ENCODE measurements around the gene CCL7. TPM values are rescaled to one million over a fixed set of nuclear protein-coding genes. Genes with fewer than 3 reads are reported as not detected.

The CCL7 gene
- not detected for total RNA-seq
- polyA plus RNA-seq: not detected

- H3K9me3 Mint-ChIP-seq: peaks cover 0 to 4% (median 0%) of the 10 kb centered on the region in 7 donors
- H3K27me3 Mint-ChIP-seq: peaks cover 37% of the 10 kb centered on the region
- Histone ChIP-seq H3K27me3 (ENCODE audit: control insufficient read depth, insufficient read depth, low read length) (peaks cover 18% of the 10 kb centered on the region), H3K4me1 (ENCODE audit: control insufficient read depth, insufficient read depth, low read length, poor library complexity, severe bottlenecking) (no peaks in the 10 kb centered on the region), H3K27ac (ENCODE audit: insufficient read depth, low read length, poor library complexity, severe bottlenecking) (no peak within 1 kb of the TSS), H3K36me3 (ENCODE audit: control insufficient read depth, insufficient read depth, low read length) (no peaks in the 10 kb centered on the region), H3K4me3 (ENCODE audit: low read depth, low read length) (no peak within 1 kb of the TSS), H3K9me3 (ENCODE audit: control insufficient read depth in 2 of 2, low read length in 2 of 2) (no peaks in the 10 kb centered on the region)
- no peak within 1 kb of the TSS for H3K4me3 Mint-ChIP-seq
- no peaks in the 10 kb centered on the region for H3K4me1 Mint-ChIP-seq
- H3K27ac Mint-ChIP-seq: no peak within 1 kb of the TSS
- DNase-seq: no peak
- H3K36me3 Mint-ChIP-seq: no peaks in the 10 kb centered on the region
- no peak for ATAC-seq (ENCODE audit: low read depth in 2 of 2)
Measured at GRCh38 chr17:34269969-34270368, at the start of gene CCL7. CCL7 (plus strand) TSS chr17:34270221; CDS start chr17:34270291, 70 bp downstream.

- no peak overlapping the region for H3K4me3 Mint-ChIP-seq
- no peaks in the 10 kb centered on the region for H3K4me1 Mint-ChIP-seq
- peaks cover 0 to 9% (median 2%) of the 10 kb centered on the region in 7 donors for H3K9me3 Mint-ChIP-seq
- no peak for DNase-seq
- H3K27me3 ChIP-seq (ENCODE audit: control insufficient read depth, insufficient read depth, low read length): peaks cover 9% of the 10 kb centered on the region
- H3K4me1 ChIP-seq (ENCODE audit: control insufficient read depth, insufficient read depth, low read length, poor library complexity, severe bottlenecking): no peaks in the 10 kb centered on the region
- no peak for ATAC-seq (ENCODE audit: low read depth in 2 of 2)
- no peak overlapping the region for H3K27ac ChIP-seq (ENCODE audit: insufficient read depth, low read length, poor library complexity, severe bottlenecking)
- no peaks in the 10 kb centered on the region for H3K36me3 ChIP-seq (ENCODE audit: control insufficient read depth, insufficient read depth, low read length)
- no peaks in the 10 kb centered on the region for H3K36me3 Mint-ChIP-seq
- H3K27me3 Mint-ChIP-seq: peaks cover 20% of the 10 kb centered on the region
- H3K4me3 ChIP-seq (ENCODE audit: low read depth, low read length): no peak overlapping the region
- H3K27ac Mint-ChIP-seq: no peak overlapping the region
- no peaks in the 10 kb centered on the region for H3K9me3 ChIP-seq (ENCODE audit: control insufficient read depth in 2 of 2, low read length in 2 of 2)
Measured at GRCh38 chr17:34220752-34221395, 49.1 kb upstream of the CCL7 start.

GRCh38 chr17:34221411-34221810 is 48.6 kb upstream of the CCL7 start:
- no peaks in the 10 kb centered on the region for H3K36me3 ChIP-seq (ENCODE audit: control insufficient read depth, insufficient read depth, low read length)
- no peak overlapping the region for H3K4me3 Mint-ChIP-seq
- no peak overlapping the region for H3K27ac Mint-ChIP-seq
- H3K4me1 Mint-ChIP-seq: no peaks in the 10 kb centered on the region
- no peaks in the 10 kb centered on the region for H3K4me1 ChIP-seq (ENCODE audit: control insufficient read depth, insufficient read depth, low read length, poor library complexity, severe bottlenecking)
- ATAC-seq (ENCODE audit: low read depth in 2 of 2) (no peak), DNase-seq (no peak)
- no peaks in the 10 kb centered on the region for H3K9me3 ChIP-seq (ENCODE audit: control insufficient read depth in 2 of 2, low read length in 2 of 2)
- H3K36me3 Mint-ChIP-seq: no peaks in the 10 kb centered on the region
- peaks cover 7% of the 10 kb centered on the region for H3K27me3 ChIP-seq (ENCODE audit: control insufficient read depth, insufficient read depth, low read length)
- peaks cover 18% of the 10 kb centered on the region for H3K27me3 Mint-ChIP-seq
- no peak overlapping the region for H3K27ac ChIP-seq (ENCODE audit: insufficient read depth, low read length, poor library complexity, severe bottlenecking)
- H3K9me3 Mint-ChIP-seq: peaks cover 0 to 5% (median 2%) of the 10 kb centered on the region in 7 donors
- H3K4me3 ChIP-seq (ENCODE audit: low read depth, low read length): no peak overlapping the region

GRCh38 chr17:34222722-34223497 is 47.1 kb upstream of the CCL7 start:
- Mint-ChIP-seq H3K36me3 (no peaks in the 10 kb centered on the region), H3K4me1 (no peaks in the 10 kb centered on the region), H3K9me3 (peaks cover 0 to 5% (median 0%) of the 10 kb centered on the region in 7 donors), H3K27me3 (peaks cover 14% of the 10 kb centered on the region), H3K4me3 (no peak overlapping the region), H3K27ac (no peak overlapping the region)
- no peak overlapping the region for H3K27ac ChIP-seq (ENCODE audit: insufficient read depth, low read length, poor library complexity, severe bottlenecking)
- no peaks in the 10 kb centered on the region for H3K9me3 ChIP-seq (ENCODE audit: control insufficient read depth in 2 of 2, low read length in 2 of 2)
- no peaks in the 10 kb centered on the region for H3K4me1 ChIP-seq (ENCODE audit: control insufficient read depth, insufficient read depth, low read length, poor library complexity, severe bottlenecking)
- no peak overlapping the region for H3K4me3 ChIP-seq (ENCODE audit: low read depth, low read length)
- H3K27me3 ChIP-seq (ENCODE audit: control insufficient read depth, insufficient read depth, low read length): peaks cover 7% of the 10 kb centered on the region
- ATAC-seq (ENCODE audit: low read depth in 2 of 2) (no peak), DNase-seq (no peak)
- H3K36me3 ChIP-seq (ENCODE audit: control insufficient read depth, insufficient read depth, low read length): no peaks in the 10 kb centered on the region

- H3K4me3 Mint-ChIP-seq: no peak overlapping the region
- no peaks in the 10 kb centered on the region for H3K4me1 Mint-ChIP-seq
- peaks cover 0 to 7% (median 3%) of the 10 kb centered on the region in 7 donors for H3K9me3 Mint-ChIP-seq
- Histone ChIP-seq H3K4me3 (ENCODE audit: low read depth, low read length) (no peak overlapping the region), H3K9me3 (ENCODE audit: control insufficient read depth in 2 of 2, low read length in 2 of 2) (no peaks in the 10 kb centered on the region), H3K4me1 (ENCODE audit: control insufficient read depth, insufficient read depth, low read length, poor library complexity, severe bottlenecking) (no peaks in the 10 kb centered on the region), H3K27me3 (ENCODE audit: control insufficient read depth, insufficient read depth, low read length) (peaks cover 3% of the 10 kb centered on the region), H3K27ac (ENCODE audit: insufficient read depth, low read length, poor library complexity, severe bottlenecking) (no peak overlapping the region), H3K36me3 (ENCODE audit: control insufficient read depth, insufficient read depth, low read length) (no peaks in the 10 kb centered on the region)
- H3K27me3 Mint-ChIP-seq: peaks cover 4% of the 10 kb centered on the region
- no peak overlapping the region for H3K27ac Mint-ChIP-seq
- H3K36me3 Mint-ChIP-seq: no peaks in the 10 kb centered on the region
- DNase-seq: no peak
- ATAC-seq (ENCODE audit: low read depth in 2 of 2): no peak
Measured at GRCh38 chr17:34225046-34225445, 45.0 kb upstream of the CCL7 start.

- H3K4me3 ChIP-seq (ENCODE audit: low read depth, low read length): no peak overlapping the region
- ATAC-seq (ENCODE audit: low read depth in 2 of 2) (no peak), DNase-seq (no peak)
- H3K27ac ChIP-seq (ENCODE audit: insufficient read depth, low read length, poor library complexity, severe bottlenecking): no peak overlapping the region
- H3K36me3 ChIP-seq (ENCODE audit: control insufficient read depth, insufficient read depth, low read length): no peaks in the 10 kb centered on the region
- peaks cover 3% of the 10 kb centered on the region for H3K27me3 ChIP-seq (ENCODE audit: control insufficient read depth, insufficient read depth, low read length)
- no peaks in the 10 kb centered on the region for H3K4me1 ChIP-seq (ENCODE audit: control insufficient read depth, insufficient read depth, low read length, poor library complexity, severe bottlenecking)
- peaks cover 0 to 10% (median 3%) of the 10 kb centered on the region in 7 donors for H3K9me3 Mint-ChIP-seq
- no peak overlapping the region for H3K27ac Mint-ChIP-seq
- no peaks in the 10 kb centered on the region for H3K4me1 Mint-ChIP-seq
- H3K9me3 ChIP-seq (ENCODE audit: control insufficient read depth in 2 of 2, low read length in 2 of 2): peaks cover 0 to 3% of the 10 kb centered on the region in 2 experiments
- H3K36me3 Mint-ChIP-seq: no peaks in the 10 kb centered on the region
- no peak overlapping the region for H3K4me3 Mint-ChIP-seq
- H3K27me3 Mint-ChIP-seq: peaks cover 4% of the 10 kb centered on the region
Measured at GRCh38 chr17:34226011-34226743, 43.8 kb upstream of the CCL7 start.

GRCh38 chr17:34226744-34227034 is 43.3 kb upstream of the CCL7 start:
- H3K4me3 Mint-ChIP-seq: no peak overlapping the region
- H3K4me1 ChIP-seq (ENCODE audit: control insufficient read depth, insufficient read depth, low read length, poor library complexity, severe bottlenecking): no peaks in the 10 kb centered on the region
- H3K9me3 Mint-ChIP-seq: peaks cover 0 to 10% (median 3%) of the 10 kb centered on the region in 7 donors
- H3K36me3 ChIP-seq (ENCODE audit: control insufficient read depth, insufficient read depth, low read length): no peaks in the 10 kb centered on the region
- H3K27me3 Mint-ChIP-seq: peaks cover 4% of the 10 kb centered on the region
- H3K9me3 ChIP-seq (ENCODE audit: control insufficient read depth in 2 of 2, low read length in 2 of 2): peaks cover 0 to 3% of the 10 kb centered on the region in 2 experiments
- no peak overlapping the region for H3K27ac ChIP-seq (ENCODE audit: insufficient read depth, low read length, poor library complexity, severe bottlenecking)
- H3K36me3 Mint-ChIP-seq: no peaks in the 10 kb centered on the region
- no peak for ATAC-seq (ENCODE audit: low read depth in 2 of 2)
- peaks cover 5% of the 10 kb centered on the region for H3K27me3 ChIP-seq (ENCODE audit: control insufficient read depth, insufficient read depth, low read length)
- H3K4me3 ChIP-seq (ENCODE audit: low read depth, low read length): no peak overlapping the region
- no peak for DNase-seq
- H3K4me1 Mint-ChIP-seq: no peaks in the 10 kb centered on the region
- no peak overlapping the region for H3K27ac Mint-ChIP-seq
